RWPE2 (cell line): ENCODE results near the gene UBE2D4.

Experiments used
- ATAC-seq: fragments of 200-7000 bp; cut with Tn5 transposase; 3 replicates; pipeline ENCODE4 v1.9.1; 2021; ENCODE audit warnings: low read depth
- DNase-seq: peaks from one replicate; pipeline ENCODE4 v3.0.0-alpha.2; 2020; ENCODE audit warnings: low spot score
- H3K27ac ChIP-seq: fragments of 450-650 bp; 2 replicates; pipeline ENCODE4 v1.5.1; 2017; ENCODE audit warnings: mild to moderate bottlenecking; ENCODE audit not compliant: poor library complexity, severe bottlenecking
- H3K27me3 ChIP-seq: fragments of 250-450 bp; sonication (Bioruptor Pico); 2 replicates; pipeline ENCODE4 v1.5.1; 2021; ENCODE audit warnings: mild to moderate bottlenecking, moderate library complexity; ENCODE audit not compliant: insufficient read depth, poor library complexity, severe bottlenecking
- H3K36me3 ChIP-seq: fragments of 250-450 bp; sonication (Bioruptor Pico); 2 replicates; pipeline ENCODE4 v1.5.1; 2020; ENCODE audit warnings: low read depth, mild to moderate bottlenecking, moderate library complexity
- H3K4me1 ChIP-seq: fragments of 250-450 bp; sonication (Bioruptor Pico); 2 replicates; pipeline ENCODE4 v1.5.1; 2021; ENCODE audit warnings: mild to moderate bottlenecking, moderate library complexity; ENCODE audit not compliant: insufficient read depth, poor library complexity, severe bottlenecking
- H3K4me3 ChIP-seq: fragments of 250-450 bp; sonication (Bioruptor Pico); 2 replicates; pipeline ENCODE4 v1.5.1; 2021; ENCODE audit warnings: mild to moderate bottlenecking, moderate library complexity; ENCODE audit not compliant: severe bottlenecking
- H3K9me3 ChIP-seq: fragments of 250-450 bp; sonication (Bioruptor Pico); 2 replicates; pipeline ENCODE4 v1.5.1; 2021; ENCODE audit warnings: mild to moderate bottlenecking, moderate library complexity; ENCODE audit not compliant: severe bottlenecking
- TF ChIP-seq, protein P1 (sequence below): fragments of 450-650 bp; IDR thresholded peaks from one replicate; pipeline ENCODE4 v1.5.1; 2017; ENCODE audit warnings: mild to moderate bottlenecking, moderate library complexity; ENCODE audit not compliant: poor library complexity, severe bottlenecking

UBE2D4 gene

DNA sequence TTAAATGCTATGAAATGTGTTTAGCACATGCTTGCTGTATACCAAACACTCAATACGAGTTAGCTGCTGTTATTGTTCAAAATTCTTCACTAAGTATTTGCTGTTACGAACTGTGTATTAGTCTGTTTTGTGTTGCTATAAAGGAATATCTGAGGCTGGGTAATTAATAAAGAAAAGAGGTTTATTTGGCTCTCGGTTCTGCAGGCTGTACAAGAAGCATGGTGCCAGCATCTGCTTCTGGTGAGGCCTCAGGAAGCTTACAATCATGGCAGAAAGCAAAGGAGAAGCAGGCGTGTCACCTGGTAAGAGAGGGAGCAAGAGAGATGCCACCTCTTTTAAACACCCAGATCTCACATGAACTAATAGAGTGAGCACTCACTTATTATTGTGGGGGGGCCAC, 1.6 kb downstream of the UBE2D4 start:
- Histone ChIP-seq H3K4me1 (no peaks in the 10 kb centered on the region), H3K36me3 (no peaks in the 10 kb centered on the region), H3K27ac (no peak overlapping the region), H3K27me3 (no peaks in the 10 kb centered on the region), H3K4me3 (no peak overlapping the region), H3K9me3 (no peaks in the 10 kb centered on the region)
- ATAC-seq (no peak), DNase-seq (no peak)
- TF ChIP-seq, protein P1, sequence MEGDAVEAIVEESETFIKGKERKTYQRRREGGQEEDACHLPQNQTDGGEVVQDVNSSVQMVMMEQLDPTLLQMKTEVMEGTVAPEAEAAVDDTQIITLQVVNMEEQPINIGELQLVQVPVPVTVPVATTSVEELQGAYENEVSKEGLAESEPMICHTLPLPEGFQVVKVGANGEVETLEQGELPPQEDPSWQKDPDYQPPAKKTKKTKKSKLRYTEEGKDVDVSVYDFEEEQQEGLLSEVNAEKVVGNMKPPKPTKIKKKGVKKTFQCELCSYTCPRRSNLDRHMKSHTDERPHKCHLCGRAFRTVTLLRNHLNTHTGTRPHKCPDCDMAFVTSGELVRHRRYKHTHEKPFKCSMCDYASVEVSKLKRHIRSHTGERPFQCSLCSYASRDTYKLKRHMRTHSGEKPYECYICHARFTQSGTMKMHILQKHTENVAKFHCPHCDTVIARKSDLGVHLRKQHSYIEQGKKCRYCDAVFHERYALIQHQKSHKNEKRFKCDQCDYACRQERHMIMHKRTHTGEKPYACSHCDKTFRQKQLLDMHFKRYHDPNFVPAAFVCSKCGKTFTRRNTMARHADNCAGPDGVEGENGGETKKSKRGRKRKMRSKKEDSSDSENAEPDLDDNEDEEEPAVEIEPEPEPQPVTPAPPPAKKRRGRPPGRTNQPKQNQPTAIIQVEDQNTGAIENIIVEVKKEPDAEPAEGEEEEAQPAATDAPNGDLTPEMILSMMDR: no peak

DNA sequence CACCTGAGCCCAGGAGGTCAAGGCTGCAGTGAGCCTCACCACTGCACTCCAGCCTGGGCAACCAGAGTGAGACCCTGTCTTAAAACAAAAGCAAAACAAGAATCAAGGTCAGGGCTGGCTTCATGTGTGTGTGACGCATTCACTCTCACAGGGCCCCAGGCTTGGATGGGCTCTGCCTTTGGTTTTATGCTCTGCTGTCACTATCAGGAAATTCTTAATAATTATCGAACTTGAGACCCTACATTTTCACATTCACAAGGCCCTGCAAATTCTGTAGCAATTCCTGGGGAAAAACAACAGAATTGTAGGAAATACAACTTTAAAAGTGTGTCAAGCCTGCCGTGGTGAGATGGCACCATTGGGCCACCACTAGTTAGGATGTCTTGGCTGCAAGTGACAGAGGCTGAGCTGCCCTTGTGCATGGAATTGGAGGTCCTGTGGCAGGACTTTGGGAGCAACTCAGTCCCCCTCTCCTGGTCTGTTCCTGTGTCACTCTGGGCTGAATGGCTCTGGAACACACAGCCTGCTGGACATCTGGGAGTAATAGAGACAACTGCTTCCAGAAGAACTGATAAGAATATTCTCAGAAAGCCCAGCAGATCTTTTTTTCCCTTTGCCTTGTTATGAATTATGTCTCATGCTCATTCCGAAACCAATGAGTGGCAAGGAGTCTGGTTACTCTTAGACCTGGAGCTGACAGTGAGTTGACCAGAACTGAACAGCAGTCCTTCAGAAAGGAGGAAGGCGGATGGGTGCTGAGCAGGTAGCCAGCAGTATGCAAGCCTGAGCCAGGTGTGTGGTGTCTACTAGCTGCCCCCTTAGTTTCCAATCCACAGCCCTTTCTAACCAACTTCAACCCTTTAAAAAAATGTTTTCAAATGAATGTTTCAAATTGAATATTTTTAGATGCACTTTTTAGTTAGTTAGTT, 3.6 kb downstream of the UBE2D4 start:
- H3K4me1 ChIP-seq: no peaks in the 10 kb centered on the region
- no peak for ATAC-seq
- H3K27me3 ChIP-seq: no peaks in the 10 kb centered on the region
- no peaks in the 10 kb centered on the region for H3K9me3 ChIP-seq
- H3K4me3 ChIP-seq: no peak overlapping the region
- TF ChIP-seq, protein P1: no peak
- no peaks in the 10 kb centered on the region for H3K36me3 ChIP-seq
- DNase-seq: no peak
- H3K27ac ChIP-seq: no peak overlapping the region

DNA sequence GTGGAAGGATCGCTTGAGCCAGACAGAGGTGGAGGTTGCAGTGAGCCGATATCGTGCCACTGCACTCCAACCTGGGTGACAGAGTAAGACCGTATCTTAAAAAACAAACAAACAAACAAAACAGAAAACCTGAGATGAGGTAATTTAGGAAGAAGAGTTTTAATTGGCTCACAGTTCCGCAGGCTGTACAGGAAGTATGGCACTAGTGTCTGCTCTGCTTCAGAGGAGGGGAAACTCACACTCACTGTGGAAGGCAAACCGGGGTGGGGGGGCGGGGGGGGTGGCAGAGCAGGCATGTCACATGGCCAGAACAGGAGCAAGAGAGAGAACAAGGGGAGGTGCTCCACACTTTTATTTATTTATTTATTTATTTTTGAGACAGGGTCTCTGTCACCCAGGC, 5.1 kb downstream of the UBE2D4 start:
- no peak for ATAC-seq
- H3K36me3 ChIP-seq: no peaks in the 10 kb centered on the region
- H3K27me3 ChIP-seq: no peaks in the 10 kb centered on the region
- TF ChIP-seq, protein P1: no peak
- no peak overlapping the region for H3K4me3 ChIP-seq
- H3K4me1 ChIP-seq: no peaks in the 10 kb centered on the region
- no peaks in the 10 kb centered on the region for H3K9me3 ChIP-seq
- DNase-seq: no peak
- H3K27ac ChIP-seq: no peak overlapping the region

DNA sequence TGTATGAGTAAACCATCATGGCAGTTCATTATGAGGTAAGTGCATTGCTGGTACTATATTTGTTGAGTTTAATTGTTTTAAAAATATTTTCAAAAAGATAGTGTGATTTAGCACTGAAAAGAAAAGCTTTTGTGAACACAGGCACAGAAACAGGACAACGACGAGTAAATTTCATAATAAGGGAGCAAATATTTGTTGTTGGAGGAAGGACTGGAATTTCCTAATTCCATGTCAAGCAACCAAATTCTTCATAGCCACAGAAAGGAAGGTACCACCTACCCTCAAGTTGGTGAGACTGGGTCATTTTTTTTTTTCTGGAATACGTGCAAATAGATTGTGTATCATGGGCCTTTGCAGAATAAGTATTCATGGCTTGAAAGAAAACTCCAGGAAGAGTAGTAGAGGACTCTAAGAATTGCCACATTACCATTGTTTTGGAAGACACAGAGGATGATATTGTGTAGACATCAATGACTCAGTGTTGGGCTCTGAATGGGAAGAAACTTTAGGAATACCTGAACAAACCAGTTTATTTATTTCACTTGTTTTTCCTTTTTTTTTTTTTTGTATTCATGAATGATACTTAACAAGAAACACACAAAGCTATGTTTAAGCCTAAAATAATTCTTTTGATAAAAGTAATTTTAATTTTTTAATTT, 7.8 kb downstream of the UBE2D4 start:
- Histone ChIP-seq H3K4me1 (no peaks in the 10 kb centered on the region), H3K4me3 (no peak overlapping the region), H3K27ac (no peak overlapping the region), H3K36me3 (no peaks in the 10 kb centered on the region), H3K9me3 (no peaks in the 10 kb centered on the region), H3K27me3 (no peaks in the 10 kb centered on the region)
- TF ChIP-seq, protein P1: no peak
- no peak for DNase-seq
- ATAC-seq: no peak
